CD4-positive, alpha-beta T cell treated with Interleukin-17A for 4 hours (primary cell): ENCODE data around the gene HMGCR.
"Not testable (repeated sequence)": the region's sequence is repeated elsewhere in the genome, so short reads cannot be mapped to it uniquely, and the experiment has no call there.

Experiments used
- DNase-seq: peaks from one replicate; pipeline ENCODE4 v3.0.0-alpha.2; 2020; ENCODE audit warnings: mixed read lengths

HMGCR gene

DNA sequence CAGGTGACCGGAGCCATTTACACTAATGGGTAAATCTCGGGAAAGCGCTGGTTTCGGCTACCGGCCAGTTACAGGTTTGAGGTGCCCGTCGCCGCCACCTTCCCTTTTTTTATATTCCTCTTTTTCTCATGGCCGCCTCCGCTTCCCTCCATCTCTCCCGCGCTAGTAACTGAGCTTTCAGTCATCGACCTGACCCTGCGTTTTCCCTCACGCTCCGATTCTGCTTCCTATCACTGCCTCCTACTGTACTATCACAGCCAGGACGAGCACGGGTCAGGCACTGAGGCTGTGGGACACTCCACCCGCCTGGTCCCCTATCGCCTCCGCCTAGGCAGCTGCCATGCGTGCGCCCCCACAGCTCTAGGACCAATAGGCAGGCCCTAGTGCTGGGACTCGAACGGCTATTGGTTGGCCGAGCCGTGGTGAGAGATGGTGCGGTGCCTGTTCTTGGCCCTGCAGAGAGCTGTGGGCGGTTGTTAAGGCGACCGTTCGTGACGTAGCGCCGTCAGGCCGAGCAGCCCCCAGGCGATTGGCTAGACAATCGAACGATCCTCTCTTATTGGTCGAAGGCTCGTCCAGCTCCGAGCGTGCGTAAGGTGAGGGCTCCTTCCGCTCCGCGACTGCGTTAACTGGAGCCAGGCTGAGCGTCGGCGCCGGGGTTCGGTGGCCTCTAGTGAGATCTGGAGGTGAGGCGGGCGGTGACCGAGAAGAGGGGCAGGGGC is at the start of gene HMGCR:
Gene HMGCR, plus strand, starts transcription at position 606 of the 722 bp plus-strand sequence. CDS start 5,386 bp downstream, outside the sequence.
- peak; percentile 96 for DNase-seq

DNA sequence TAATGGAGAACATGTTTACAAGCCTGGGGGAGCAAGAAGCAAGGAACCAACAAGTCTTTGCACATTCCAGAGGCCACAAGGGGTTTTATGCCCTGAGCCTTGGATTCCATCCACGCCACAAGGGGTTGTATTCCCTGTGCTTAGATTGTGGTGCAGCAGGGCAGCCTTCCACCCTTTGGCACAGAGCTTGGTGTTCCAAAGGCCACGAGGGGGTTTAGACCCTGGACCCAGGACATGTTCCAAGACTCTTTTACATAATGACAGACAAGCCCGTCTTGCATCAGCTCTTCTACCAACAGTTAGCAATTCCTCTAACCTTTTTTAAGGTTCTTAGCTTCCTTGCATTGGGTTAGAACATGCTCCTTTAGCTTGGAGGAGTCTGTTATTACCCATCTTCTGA is 45.2 kb upstream of the HMGCR start:
- DNase-seq = not testable (repeated sequence)

GRCh38 chr5:75300084-75300483 is 36.9 kb upstream of the HMGCR start:
- no peak for DNase-seq

- DNase-seq = no peak
Observed at GRCh38 chr5:75303419-75303818, 33.6 kb upstream of the HMGCR start.

DNA sequence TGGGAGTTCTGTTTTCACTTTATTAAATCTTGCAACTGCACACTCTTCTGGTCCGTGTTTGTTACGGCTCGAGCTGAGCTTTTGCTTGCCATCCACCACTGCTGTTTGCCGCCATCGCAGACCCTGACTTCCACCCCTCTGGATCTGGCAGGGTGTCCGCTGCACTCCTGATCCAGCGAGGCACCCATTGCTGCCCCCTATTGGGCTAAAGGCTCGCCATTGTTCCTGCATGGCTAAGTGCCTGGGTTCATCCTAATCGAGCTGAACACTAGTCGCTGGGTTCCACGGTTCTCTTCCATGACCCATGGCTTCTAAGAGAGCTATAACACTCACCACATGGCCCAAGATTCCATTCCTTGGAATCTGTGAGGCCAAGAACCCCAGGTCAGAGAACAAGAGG is 32.5 kb upstream of the HMGCR start:
- not testable (repeated sequence) for DNase-seq

GRCh38 chr5:75306746-75307145 is 30.3 kb upstream of the HMGCR start:
- DNase-seq = no peak

GRCh38 chr5:75310212-75310611 is 26.8 kb upstream of the HMGCR start:
- no peak for DNase-seq

DNA sequence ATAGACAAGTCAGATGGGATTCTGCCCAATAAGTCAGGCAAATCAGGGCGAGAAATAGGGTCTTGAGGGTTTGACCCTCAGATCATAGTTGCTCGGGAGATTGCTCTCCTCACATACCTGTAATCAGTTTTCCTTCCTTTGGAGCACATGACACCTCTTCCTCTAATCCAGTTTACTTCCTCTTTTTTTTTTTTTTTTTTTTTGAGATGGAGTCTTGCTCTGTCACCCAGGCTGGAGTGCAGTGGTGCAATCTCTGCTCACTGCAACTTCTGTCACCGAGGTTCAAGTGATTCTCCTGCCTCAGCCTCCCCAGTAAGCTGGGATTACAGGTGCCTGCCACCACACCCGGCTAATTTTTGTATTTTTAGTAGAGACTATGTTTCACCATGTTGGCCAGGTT is 17.9 kb upstream of the HMGCR start:
- DNase-seq = not testable (repeated sequence)

- no peak for DNase-seq
Observed at GRCh38 chr5:75319638-75320037, 17.4 kb upstream of the HMGCR start.

GRCh38 chr5:75320371-75320770 is 16.6 kb upstream of the HMGCR start:
- no peak for DNase-seq

DNA sequence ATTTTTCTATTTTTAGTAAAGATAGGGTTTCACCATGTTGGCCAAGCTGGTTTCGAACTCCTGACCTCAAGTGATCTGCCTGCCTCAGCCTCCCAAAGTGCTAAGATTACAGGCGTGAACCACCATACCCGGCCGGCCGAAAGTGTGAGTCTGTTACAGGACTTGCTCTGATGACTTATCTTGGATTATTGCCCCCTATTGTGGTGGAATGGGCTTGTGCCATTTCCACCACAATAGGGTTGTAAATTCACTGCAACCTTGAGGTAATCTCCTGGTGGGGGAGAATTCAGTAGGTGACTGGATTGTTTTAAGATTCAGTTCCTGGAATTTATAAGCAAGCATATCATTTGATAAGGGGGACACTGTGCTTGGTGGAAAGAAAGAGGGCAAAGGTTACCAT is 15.0 kb upstream of the HMGCR start:
- no peak for DNase-seq

DNA sequence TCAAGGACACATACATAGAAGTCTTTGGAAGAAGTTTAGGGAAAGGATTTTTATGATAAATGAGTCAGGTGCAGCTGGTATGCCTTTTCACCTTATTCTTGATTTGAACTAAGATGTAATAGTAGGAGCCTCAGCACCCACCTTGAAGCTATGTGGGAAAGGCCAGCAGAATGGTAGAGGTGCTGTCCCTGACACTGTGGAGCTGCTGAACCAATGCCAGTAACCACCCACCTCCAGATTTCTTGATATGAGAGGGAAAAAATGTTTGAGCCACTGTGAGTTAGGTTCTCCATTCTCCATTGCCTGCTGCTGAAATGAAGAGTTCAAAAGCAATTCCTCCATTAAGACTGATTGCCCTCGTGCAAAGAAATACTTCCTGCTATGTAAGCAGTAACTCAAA is 12.2 kb upstream of the HMGCR start:
- no peak for DNase-seq

- DNase-seq = no peak
Observed at GRCh38 chr5:75325242-75325641, 11.8 kb upstream of the HMGCR start.

DNA sequence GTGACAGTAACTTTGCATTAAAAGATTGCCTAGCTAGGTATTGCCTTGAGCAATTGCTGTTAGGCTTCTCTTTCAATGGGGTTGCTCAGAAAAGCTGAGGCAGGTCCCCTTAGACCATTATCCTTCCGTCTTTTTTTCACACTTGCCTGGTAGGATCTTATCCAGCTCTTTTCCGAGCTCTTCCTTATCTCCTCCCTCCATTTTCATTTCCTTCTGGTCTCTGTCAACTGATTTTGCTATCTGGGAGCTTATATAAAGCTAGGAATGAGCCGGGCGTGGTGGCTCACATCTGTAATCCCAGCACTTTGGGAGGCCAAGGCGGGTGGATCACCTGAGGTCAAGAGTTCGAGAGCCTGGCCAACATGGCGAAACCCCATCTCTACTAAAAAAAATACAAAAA is 6.6 kb upstream of the HMGCR start:
- no peak for DNase-seq

GRCh38 chr5:75331095-75332090 is 5.6 kb upstream of the HMGCR start:
- no peak for DNase-seq

- DNase-seq = not testable (repeated sequence)
Observed at GRCh38 chr5:75333759-75334158, 3.3 kb upstream of the HMGCR start.

- not testable (repeated sequence) for DNase-seq
Observed at GRCh38 chr5:75334413-75334812, 2.6 kb upstream of the HMGCR start.

- DNase-seq = no peak
Observed at GRCh38 chr5:75335486-75335885, 1.5 kb upstream of the HMGCR start.

GRCh38 chr5:75335952-75336614 is 937 bp upstream of the HMGCR start:
- no peak for DNase-seq

DNA sequence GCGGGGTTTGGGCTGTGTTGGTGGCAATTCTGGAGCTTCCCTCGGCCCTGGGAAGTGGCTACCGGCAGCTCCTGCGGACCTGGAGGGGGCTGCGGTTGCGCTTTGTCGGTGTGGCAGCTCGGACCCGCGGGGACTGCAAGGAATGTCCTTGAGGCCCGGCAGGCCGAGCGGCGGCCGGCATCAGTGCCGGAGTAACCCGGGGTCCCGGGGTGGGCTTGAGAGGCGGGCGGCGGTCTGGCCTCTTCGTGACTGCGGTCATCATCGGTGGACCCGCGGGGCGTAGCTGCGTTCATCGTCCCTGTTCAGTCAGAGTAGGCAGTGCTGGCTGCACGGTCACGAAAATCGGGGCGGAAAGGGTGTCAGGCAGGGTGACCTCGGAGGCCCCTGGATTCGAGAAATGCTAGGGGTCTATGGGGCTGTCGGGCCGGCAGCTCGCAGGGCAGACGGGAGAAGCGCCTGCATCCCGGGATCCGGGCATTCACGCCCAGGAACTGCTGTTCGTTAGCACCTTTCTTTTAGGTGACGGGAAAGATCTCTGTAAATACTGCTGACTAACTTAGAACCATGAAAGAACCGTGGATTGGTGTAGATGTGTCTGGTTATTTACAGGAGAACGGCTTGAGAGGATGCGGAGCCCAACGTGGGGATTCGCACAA is 474 bp downstream of the HMGCR start:
- DNase-seq = peak; percentile 37

DNA sequence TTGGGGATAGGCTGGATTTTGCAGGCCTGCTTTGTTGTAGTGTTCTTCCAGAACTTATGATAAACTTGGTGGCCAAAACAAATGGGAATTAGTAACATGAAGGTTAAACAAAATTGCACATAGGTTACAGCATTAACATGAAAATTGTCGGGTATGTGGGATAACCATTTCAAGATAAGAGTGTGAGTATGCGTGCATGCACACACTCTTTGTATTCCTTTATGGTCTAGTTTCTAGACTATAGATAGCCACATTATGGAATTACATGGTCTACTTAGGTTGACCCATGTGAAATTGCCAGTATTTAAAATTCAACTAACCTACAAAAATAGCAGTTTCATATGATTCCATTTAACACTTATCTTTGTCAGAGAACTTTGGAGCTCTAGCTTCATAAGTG is 1.4 kb downstream of the HMGCR start:
- no peak for DNase-seq

DNA sequence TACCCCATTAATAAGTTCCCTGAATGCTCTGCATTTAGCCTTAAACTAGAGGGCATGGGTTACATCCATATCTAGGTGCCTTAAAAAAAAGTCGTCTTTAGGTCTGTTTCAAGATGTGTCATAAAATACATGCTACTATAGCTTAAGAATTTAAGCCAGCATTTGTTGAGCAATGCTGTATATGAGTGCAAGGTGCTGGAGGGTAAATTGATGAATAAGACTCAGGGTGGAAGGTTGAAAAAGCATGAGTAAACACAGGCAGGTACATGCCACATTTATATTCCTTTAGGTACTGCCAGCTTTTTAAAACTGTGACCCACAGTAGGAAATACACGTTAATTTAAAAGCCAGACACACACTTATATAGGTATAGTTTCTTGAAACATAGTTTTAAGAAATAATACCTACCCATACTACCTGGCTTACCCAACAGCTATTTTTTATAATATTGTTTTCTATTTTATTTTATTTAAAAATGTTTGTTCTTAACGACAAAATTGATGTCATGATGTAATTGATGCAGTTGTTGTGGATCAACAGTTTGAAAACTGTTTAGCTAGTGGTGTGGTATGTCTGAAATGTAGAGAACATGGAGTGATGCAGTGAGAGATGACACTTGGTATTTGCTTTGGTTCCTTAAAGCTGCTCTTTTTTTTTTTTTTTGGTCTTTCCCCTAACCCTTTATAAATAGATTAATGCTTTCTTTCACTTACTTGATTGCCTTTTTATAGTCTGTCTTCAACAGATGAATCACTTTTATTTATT is 3.9 kb downstream of the HMGCR start:
- DNase-seq = no peak
